PFSK-1 (cell line): ENCODE data around the gene TTC28.

Experiments used
- POLR2AphosphoS5 ChIP-seq: IDR thresholded peaks from 2 replicates; pipeline ENCODE4 v1.6.1; 2012; ENCODE audit warnings: low read depth, mild to moderate bottlenecking, control low read depth, low read length, moderate library complexity
- REST ChIP-seq, 2 experiments: IDR thresholded peaks; 2 replicates each; pipeline versions ENCODE4 v1.6.1 to v1.8.0; 2011 to 2012; ENCODE audit warnings: low read depth in 2 of 2, low read length in 2 of 2, control low read depth in 1 of 2, inconsistent platforms in 1 of 2, mild to moderate bottlenecking in 1 of 2, moderate library complexity in 1 of 2; ENCODE audit not compliant: insufficient read depth in 1 of 2
- SIN3A ChIP-seq: IDR thresholded peaks from 2 replicates; pipeline ENCODE4 v1.6.1; 2012; ENCODE audit warnings: mild to moderate bottlenecking, low read length, moderate library complexity, borderline replicate concordance; ENCODE audit not compliant: insufficient read depth
- TAF1 ChIP-seq: IDR thresholded peaks from 2 replicates; pipeline ENCODE4 v1.6.1; 2012; ENCODE audit warnings: low read length, control low read depth, borderline replicate concordance; ENCODE audit not compliant: insufficient read depth

GRCh38 chr22:28002863-28003565 lies 676.6 kb downstream of the TTC28 start:
- TF ChIP-seq POLR2AphosphoS5 (no peak), TAF1 (no peak), REST (IDR thresholded peaks at IDR 0.05; ENCODE audit: insufficient read depth in 1 of 2, low read depth in 2 of 2, low read length in 2 of 2) (no peak), SIN3A (no peak)
